NT2/D1 (cell line): ENCODE results near the gene CD47.

Experiments used
- SUZ12 ChIP-seq: IDR thresholded peaks from 2 replicates; pipeline ENCODE4 v1.6.1; 2011; ENCODE audit not compliant: insufficient read length, insufficient read depth; ENCODE audit errors: extremely low read depth
- YY1 ChIP-seq: IDR thresholded peaks from 2 replicates; pipeline ENCODE4 v1.6.1; 2011; ENCODE audit not compliant: insufficient read length, insufficient read depth
- ZNF274 ChIP-seq: IDR thresholded peaks from 2 replicates; pipeline ENCODE4 v1.6.1; 2011; ENCODE audit warnings: mild to moderate bottlenecking, low read depth, low read length

DNA sequence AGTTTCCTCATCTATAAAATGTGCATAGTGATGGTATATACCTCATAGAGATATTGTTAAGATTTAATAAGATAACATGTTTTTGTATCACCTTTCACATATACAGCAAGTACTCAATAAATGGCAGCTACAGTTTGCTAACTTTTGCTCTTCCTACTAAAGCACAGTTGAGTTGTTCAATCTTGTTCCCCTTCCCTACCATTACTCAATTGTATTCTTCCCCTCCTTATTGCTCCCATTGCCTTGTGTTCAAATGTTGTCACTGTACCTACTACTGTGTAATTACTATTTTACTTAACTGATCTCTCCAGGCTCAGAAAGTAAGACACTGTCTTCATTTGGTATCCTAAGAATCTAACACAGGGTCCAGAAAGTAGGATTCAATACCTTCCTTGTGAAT, 5.5 kb downstream of the CD47 start:
- TF ChIP-seq YY1 = no peak
- TF ChIP-seq SUZ12 = no peak
- no peak for TF ChIP-seq ZNF274
